GM12892 (cell line): ENCODE data around the gene LCN2.

Source experiments
- POLR2A ChIP-seq: IDR thresholded peaks from 2 replicates; pipeline ENCODE4 v1.6.1; 2011; ENCODE audit warnings: low read depth, low read length, control low read depth
- POLR2AphosphoS5 ChIP-seq: IDR thresholded peaks from 2 replicates; pipeline ENCODE4 v1.6.1; 2011; ENCODE audit warnings: low read depth, low read length, control low read depth
- TAF1 ChIP-seq: IDR thresholded peaks from 2 replicates; pipeline ENCODE4 v1.6.1; 2011; ENCODE audit warnings: low read depth, mild to moderate bottlenecking, control low read depth, low read length, borderline replicate concordance

- TF ChIP-seq TAF1, result no peak
- TF ChIP-seq POLR2AphosphoS5, result no peak
- no peak for TF ChIP-seq POLR2A
These were observed 4.0 kb downstream of the LCN2 start for GRCh38 chr9:128153060-128153946.
